A673 (cell line): ENCODE results near the gene TRAPPC10. TPM values are rescaled to one million over a fixed set of nuclear protein-coding genes. Genes with fewer than 3 reads are reported as not detected.

Experiments used
- BruUV-seq: library from RNA; stranded (reverse); fragments of 400-500 nt; replicated peaks from 2 replicates; lab custom pipeline; 2021; lab: Mats Ljungman, UMichigan
- CTCF ChIA-PET: fragments of 300-600 bp; sonication (Branson Sonifier 250); formaldehyde crosslinking; loops from one replicate; lab custom pipeline; 2022; ENCODE audit warnings: antibody characterized with exemption; lab: Charles Lee
- POLR2A ChIA-PET: fragments of 300-600 bp; sonication (Branson Sonifier 250); formaldehyde crosslinking; loops from one replicate; lab custom pipeline; 2022; ENCODE audit warnings: antibody characterized with exemption; ENCODE audit not compliant: low non-redundant PET; lab: Charles Lee
- DNase-seq: peaks from one replicate; pipeline ENCODE4 v3.0.0-alpha.2; 2015; ENCODE audit warnings: low spot score
- H3K27ac ChIP-seq: fragments of 200-600 bp; sonication (generic); 2 replicates; pipeline ENCODE4 v1.5.1; 2016; ENCODE audit warnings: mixed run types, low read depth, mild to moderate bottlenecking, mixed read lengths, antibody characterized with exemption, low read length; ENCODE audit not compliant: poor library complexity, severe bottlenecking
- H3K27me3 ChIP-seq: fragments of 200-600 bp; sonication (generic); replicated peaks from 2 replicates; pipeline ENCODE4 v1.6.1; 2017; ENCODE audit warnings: mixed run types, low read depth, mild to moderate bottlenecking, mixed read lengths, antibody characterized with exemption, low read length; ENCODE audit not compliant: insufficient read depth, poor library complexity
- H3K36me3 ChIP-seq: fragments of 200-600 bp; sonication (generic); 2 replicates; pipeline ENCODE4 v1.6.1; 2016; ENCODE audit warnings: mixed run types, mild to moderate bottlenecking, mixed read lengths, antibody characterized with exemption, low read length; ENCODE audit not compliant: insufficient read depth, poor library complexity, severe bottlenecking
- H3K4me1 ChIP-seq: fragments of 200-600 bp; sonication (generic); 2 replicates; pipeline ENCODE4 v1.6.1; 2017; ENCODE audit warnings: mixed run types, mild to moderate bottlenecking, mixed read lengths, antibody characterized with exemption, low read length; ENCODE audit not compliant: insufficient read depth, poor library complexity, severe bottlenecking
- H3K4me3 ChIP-seq: fragments of 200-600 bp; sonication (generic); 2 replicates; pipeline ENCODE4 v1.5.1; 2016; ENCODE audit warnings: low read depth, mixed run types, mild to moderate bottlenecking, mixed read lengths, low read length; ENCODE audit not compliant: poor library complexity, severe bottlenecking
- H3K9me3 ChIP-seq: fragments of 200-600 bp; sonication (generic); 2 replicates; pipeline ENCODE4 v1.6.1; 2016; ENCODE audit warnings: mixed run types, low read depth, mild to moderate bottlenecking, mixed read lengths, antibody characterized with exemption, low read length; ENCODE audit not compliant: poor library complexity, severe bottlenecking
- EZH2 ChIP-seq: fragments of 200-600 bp; sonication (generic); IDR thresholded peaks from 2 replicates; pipeline ENCODE4 v1.6.1; 2017; ENCODE audit warnings: borderline replicate concordance, low read depth, mild to moderate bottlenecking, mixed read lengths, antibody characterized with exemption, low read length; ENCODE audit not compliant: poor library complexity, severe bottlenecking
- intact Hi-C: fragments of 100-400 bp; cut with micrococcal nuclease; formaldehyde crosslinking; loops from one replicate; pipeline ENCODE4 v1.10.0; 2022; ENCODE audit not compliant: unreplicated experiment
- total RNA-seq: library from RNA; stranded (reverse); gene quantifications from 2 replicates; pipeline ENCODE4 v1.2.3, GENCODE V29; 2021
- TF ChIP-seq, protein P1 (sequence below): fragments of 300-800, 200-600 bp; sonication (generic); conservative IDR thresholded peaks from 2 replicates; pipeline ENCODE4 v1.5.1; 2017; ENCODE audit warnings: low read depth, mild to moderate bottlenecking, antibody characterized with exemption, low read length, moderate library complexity, mixed read lengths

TRAPPC10 gene
- total RNA-seq, 1 experiment from 2014 or later = 51.4 TPM

DNA sequence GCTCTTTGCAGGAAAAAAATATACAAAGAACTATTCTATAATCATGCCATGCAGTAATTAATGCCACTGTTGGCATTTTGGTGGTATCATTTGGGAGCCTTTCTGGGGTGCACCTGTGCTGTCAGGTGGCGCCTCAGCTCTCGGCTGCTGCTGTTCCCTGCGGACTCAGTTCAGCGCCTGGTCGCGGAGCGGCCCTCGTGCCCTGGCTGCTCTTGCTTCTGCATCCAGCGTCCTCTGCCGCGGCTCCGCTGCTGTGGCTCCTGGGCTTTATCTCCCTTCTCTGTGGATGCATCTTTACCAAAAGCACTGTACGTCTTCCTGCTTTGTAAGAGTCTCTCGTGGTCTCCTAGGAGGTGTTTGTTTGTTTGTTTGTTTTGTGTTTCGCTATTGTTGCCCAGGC, 60.0 kb downstream of the TRAPPC10 start:
- CTCF ChIA-PET = no interaction called here
- BruUV-seq = no TSS peak
- Histone ChIP-seq H3K4me1 (no peaks in the 10 kb centered on the region), H3K27ac (no peak overlapping the region), H3K36me3 (peaks cover 16% of the 10 kb centered on the region), H3K27me3 (no peaks in the 10 kb centered on the region), H3K4me3 (no peak overlapping the region), H3K9me3 (no peaks in the 10 kb centered on the region)
- intact Hi-C loops = no loop called here
- POLR2A ChIA-PET = interaction anchor here (0.6 kb wide), 1 partner anchor 21 kb away, joined by 3 read pairs; no protein-coding TSS in a partner anchor
- no peak for DNase-seq
- no peak for TF ChIP-seq EZH2
- TF ChIP-seq, protein P1, sequence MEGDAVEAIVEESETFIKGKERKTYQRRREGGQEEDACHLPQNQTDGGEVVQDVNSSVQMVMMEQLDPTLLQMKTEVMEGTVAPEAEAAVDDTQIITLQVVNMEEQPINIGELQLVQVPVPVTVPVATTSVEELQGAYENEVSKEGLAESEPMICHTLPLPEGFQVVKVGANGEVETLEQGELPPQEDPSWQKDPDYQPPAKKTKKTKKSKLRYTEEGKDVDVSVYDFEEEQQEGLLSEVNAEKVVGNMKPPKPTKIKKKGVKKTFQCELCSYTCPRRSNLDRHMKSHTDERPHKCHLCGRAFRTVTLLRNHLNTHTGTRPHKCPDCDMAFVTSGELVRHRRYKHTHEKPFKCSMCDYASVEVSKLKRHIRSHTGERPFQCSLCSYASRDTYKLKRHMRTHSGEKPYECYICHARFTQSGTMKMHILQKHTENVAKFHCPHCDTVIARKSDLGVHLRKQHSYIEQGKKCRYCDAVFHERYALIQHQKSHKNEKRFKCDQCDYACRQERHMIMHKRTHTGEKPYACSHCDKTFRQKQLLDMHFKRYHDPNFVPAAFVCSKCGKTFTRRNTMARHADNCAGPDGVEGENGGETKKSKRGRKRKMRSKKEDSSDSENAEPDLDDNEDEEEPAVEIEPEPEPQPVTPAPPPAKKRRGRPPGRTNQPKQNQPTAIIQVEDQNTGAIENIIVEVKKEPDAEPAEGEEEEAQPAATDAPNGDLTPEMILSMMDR = no peak

DNA sequence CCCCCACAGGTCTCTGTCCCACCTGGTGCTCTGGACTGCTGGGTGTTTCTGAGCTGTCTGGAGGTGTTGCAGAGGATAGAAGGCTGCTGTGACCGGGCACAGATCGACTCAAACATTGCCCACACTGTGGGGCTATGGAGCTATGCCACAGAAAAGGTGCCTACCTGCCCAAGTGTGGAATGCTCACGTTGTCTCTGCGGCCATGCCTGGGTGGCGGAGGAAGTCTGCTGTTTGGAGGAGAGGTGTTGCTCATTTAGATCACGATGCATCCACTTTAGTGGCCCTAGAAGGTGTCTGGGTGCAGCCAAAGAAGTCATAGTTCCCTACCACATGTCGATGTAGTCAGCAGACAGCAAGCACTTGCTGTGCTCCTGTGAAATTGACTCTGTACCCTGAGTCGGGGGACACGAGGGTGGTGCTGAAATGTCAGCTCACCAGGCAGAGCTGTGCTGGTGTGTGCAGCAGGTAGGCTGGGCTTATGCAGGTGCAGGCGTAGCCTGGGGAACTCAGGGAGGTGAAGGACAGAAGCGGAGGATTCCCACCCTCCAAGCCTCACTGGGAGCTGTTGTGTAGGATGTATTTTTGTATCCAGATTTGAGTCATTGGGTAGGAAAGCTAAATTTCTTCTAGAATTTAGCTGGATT, 62.3 kb downstream of the TRAPPC10 start:
- no TSS peak for BruUV-seq
- no peaks in the 10 kb centered on the region for H3K4me1 ChIP-seq
- CTCF ChIA-PET = no interaction called here

DNA sequence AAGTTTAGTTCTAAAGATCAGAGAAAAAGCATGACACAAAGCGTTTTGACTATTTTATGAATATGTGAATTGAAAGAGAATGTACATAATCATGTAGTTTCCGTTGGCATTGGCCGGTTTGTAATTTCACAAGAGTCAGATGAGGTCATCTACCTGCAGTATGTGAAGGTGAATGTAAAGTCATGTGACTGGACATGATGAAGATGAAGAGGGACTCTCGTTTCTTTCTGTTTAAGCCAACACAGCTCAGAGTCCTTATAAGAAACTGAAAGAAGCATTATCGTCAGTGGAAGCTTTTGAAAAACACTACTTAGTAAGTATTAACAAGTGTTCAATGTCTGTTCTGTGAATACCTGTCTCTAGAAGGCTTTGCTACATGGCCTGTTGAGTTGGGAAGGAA, 64.2 kb downstream of the TRAPPC10 start:
- intact Hi-C loops = no loop called here
- no peak overlapping the region for H3K4me3 ChIP-seq
- H3K9me3 ChIP-seq = no peaks in the 10 kb centered on the region
- peaks cover 43% of the 10 kb centered on the region for H3K36me3 ChIP-seq
- no peak overlapping the region for H3K27ac ChIP-seq
- TF ChIP-seq, protein P1 = no peak
- CTCF ChIA-PET = interaction anchor here (0.6 kb wide), 1 partner anchor 224 kb away, joined by 3 read pairs; no protein-coding TSS in a partner anchor
- DNase-seq = no peak
- no TSS peak for BruUV-seq
- H3K4me1 ChIP-seq = no peaks in the 10 kb centered on the region
- H3K27me3 ChIP-seq = no peaks in the 10 kb centered on the region
- POLR2A ChIA-PET = no interaction called here

More for the DNA sequence above, 62.3 kb downstream of the TRAPPC10 start:
- Histone ChIP-seq H3K27ac (no peak overlapping the region), H3K4me3 (no peak overlapping the region), H3K27me3 (no peaks in the 10 kb centered on the region), H3K36me3 (peaks cover 34% of the 10 kb centered on the region), H3K9me3 (no peaks in the 10 kb centered on the region)
- POLR2A ChIA-PET = interaction anchor here (0.6 kb wide), 1 partner anchor 439 kb away, joined by 3 read pairs; no protein-coding TSS in a partner anchor
- no peak for DNase-seq
- intact Hi-C loops = no loop called here
- TF ChIP-seq, protein P1 = no peak
- no peak for TF ChIP-seq EZH2
